Ureter (tissue), 1 donor: ENCODE results near the gene ILDR2. TPM values are rescaled to one million over a fixed set of nuclear protein-coding genes. Genes with fewer than 3 reads are reported as not detected.
A peak's percentile ranks its signal among the peaks of the same experiment; 100 is the strongest.
"Not testable (repeated sequence)": the region's sequence is repeated elsewhere in the genome, so short reads cannot be mapped to it uniquely, and the experiment has no call there.

ENCODE experiments used
- DNase-seq: peaks from one replicate; pipeline ENCODE4 v3.0.0-alpha.2; 2020; ENCODE audit warnings: low spot score
- total RNA-seq: library from RNA; stranded (reverse); gene quantifications from one replicate; pipeline ENCODE4 v1.2.4, GENCODE V29; 2023
- donor health status: DM: yes; HTN: yes; CAD: no.

The ILDR2 gene
- total RNA-seq, 1 donor from 2014 or later = 14.2 TPM

DNA sequence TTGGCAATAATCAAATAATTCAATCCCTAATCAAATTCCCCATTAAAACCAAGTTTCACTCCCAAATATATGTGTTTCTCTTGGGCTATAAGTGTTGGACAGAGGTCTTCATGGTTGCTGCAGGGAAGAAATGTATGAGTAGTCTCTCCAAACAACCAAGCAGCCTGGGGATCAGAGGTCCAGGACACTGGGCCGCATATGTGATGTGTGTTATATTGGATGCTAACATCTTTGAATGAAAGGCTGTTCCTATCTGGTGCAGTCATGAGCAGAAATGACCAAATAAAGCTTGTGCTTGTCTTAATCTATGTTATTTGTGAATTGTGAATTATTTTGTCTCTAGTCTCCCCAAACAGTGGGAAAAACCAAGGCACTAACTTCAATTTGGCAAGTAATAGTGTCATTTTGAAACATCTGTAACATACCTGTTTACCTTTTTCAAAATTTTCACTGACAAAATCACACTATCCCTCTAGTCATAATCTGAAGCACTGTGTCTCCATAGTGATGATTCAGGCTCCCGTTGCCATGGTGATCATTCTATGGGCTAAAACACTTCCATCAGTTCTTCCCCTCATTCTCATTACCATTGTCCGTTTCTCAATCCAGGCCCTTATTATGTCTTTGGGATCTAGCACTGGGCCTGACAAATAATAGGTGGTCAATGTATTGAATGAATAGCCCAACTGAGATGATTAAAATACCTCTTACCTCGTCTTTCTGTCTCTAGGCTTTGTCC lies 86.8 kb downstream of the ILDR2 start:
- DNase-seq = no peak

DNA sequence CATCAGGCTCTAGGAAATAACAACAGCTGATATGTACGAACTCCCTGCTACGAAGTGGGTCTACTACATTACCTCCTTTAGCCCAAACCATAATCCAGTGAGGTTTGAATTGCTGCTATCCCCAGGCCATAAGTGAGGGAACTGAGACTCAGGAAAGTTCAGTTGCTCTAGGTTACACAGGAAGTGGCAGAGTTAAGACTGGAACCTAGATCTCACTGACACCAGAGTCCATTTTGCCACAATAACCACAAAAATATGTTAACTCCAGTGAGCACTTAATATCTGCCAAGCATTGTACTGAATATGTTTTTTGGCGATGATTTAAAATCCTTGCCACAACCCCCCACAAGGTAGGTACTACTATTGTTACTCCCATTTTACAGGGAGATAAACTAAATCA lies 90.4 kb downstream of the ILDR2 start:
- DNase-seq = no peak

DNA sequence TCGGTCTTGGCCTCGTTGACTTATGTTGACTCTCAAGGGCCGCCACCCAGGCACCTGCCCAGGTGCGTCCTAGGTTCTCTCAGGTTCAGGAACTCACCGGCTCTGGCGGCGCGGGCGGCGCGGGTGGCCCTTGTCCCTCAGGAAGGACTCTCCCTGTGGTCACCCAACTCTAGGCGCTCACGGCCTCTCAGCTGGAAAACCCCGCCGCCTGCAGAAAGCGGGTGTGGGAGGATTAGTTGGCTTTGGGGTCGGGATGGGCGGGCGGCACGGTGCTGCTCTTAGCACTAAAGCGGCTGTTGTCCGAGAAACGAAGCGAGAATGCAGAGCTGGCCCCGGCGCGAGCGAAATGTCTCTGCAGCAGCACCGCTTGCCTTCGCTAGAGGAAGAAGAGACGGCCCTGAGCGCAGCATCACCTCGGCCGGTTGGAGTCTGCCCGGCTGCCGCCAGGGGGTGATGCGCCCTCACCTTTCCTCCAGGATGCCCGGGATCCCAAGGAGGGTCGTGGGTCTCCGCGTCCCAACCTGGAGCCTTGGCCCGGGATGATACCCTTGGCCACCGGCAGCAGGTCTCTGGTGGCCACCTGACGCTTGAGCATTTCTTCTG lies 91.2 kb downstream of the ILDR2 start:
- peak; percentile 55 for DNase-seq

DNA sequence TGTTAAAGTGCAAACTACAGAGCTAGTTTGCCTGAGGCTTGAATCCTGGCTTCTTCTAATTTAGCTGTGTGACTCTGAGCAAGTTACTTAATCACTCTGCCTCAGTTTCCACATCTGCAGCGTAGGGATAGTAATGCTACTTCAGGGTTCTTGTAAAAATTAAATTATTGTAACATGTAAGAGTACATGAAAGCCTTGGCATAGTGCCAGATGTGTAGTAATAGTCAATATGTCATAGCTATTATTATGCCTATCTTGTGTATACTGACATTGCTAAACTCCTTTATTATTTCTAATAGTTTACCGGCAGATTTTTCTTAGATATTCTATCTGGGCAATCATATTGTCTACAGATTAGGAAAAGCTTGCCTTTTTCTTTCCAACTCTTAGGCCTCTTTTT lies 92.4 kb downstream of the ILDR2 start:
- DNase-seq = no peak

DNA sequence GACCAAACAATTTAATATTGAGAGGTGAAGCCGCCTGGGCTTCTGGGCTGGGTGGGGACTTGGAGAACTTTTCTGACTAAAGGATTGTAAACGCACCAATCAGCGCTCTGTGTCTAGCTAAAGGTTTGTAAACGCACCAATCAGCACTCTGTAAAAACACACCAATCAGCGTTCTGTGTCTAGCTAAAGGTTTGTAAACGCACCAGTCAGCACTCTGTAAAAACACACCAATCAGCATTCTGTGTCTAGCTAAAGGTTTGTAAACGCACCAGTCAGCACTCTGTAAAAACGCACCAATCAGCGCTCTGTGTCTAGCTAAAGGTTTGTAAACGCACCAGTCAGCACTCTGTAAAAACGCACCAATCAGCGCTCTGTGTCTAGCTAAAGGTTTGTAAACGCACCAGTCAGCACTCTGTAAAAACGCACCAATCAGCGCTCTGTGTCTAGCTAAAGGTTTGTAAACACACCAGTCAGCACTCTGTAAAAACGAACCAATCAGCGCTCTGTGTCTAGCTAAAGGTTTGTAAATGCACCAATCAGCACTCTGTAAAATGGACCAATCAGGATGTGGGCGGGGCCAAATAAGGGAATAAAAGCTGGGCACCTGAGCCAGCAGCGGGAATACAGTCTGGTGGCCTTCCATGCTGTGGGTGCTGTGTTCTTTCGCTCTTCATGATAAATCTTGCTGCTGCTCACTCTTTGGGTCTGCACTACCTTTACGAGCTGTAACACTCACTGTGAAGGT lies 97.0 kb downstream of the ILDR2 start:
- not testable (repeated sequence) for DNase-seq

DNA sequence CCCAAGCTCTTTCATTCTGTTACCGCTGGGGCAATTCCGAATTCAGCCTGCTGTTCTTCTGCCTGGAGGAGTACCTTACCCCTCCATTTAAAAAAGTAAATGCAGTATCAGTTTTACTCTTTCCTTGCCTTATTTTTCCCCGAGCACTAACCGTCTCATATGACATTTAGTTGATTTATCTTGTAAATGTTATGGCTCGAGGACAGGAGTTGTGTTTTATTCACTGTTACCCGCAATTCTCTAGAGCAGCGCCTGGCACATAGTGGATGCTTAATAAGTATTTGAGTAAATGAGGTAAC lies 98.9 kb downstream of the ILDR2 start:
- no peak for DNase-seq

DNA sequence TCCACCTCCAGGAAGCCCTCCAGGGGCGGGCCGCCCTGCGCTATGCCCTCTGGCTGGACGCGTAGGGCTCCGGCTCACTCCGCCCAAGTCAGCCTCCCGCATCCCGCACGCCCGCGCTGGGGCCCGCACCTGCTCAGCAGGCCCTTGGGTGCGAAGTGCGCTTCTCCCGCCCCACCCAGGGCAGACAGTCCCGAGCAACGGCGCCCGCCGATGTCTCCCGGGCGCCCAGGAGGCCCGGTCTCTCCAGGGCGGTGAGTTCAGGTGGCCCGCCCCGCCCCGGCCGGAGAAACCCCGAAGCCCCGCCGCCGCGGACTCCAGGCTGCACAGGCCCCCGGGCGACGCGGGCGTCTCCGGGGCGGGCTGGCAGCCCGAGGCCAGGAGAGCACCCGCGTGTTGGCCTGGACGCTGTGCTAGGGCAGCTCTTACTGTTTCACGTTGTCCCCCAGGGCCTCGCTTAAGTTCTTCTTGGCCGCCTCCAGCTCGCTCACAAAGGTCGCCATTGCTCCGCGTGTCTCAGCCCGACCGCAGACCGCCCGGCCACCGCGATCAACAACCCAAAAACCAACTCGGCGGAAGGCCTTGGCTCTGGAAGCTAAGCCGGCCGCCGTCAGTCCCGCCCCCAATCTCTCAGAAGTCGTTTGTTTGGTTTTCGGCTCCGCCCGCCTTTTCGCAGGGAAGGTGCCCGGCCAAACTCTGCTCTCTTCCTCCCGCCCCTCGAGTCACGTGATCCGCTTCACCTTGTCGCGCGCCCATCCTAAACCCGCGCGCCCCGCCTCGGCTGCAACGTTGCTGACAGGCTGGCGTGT lies 99.4 kb downstream of the ILDR2 start, which contains the start of gene TADA1:
TADA1 (minus strand) TSS at position 531 of the 806 bp plus-strand sequence; CDS start at position 500, 31 bp downstream.
- peak; percentile 99 for DNase-seq

DNA sequence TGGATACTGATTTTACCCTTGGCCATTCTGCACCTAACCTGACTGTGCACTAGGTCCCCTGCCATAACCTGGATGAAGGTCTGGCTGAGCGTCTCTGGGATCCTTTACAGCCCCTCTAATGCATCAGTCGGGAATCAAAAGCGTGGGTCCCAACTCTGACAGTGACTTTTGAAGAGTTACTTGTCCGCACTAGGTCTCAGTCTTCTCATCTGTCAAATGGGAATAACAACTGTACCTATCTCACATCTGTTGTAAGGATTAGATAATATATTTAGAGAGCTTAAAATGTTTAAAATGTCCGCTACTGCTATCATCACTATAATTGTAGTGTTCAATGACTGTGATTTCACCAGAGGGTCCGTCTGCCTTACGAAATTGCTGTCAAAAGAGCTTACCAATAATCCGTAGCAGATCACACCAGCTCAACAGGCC lies 100.0 kb downstream of the ILDR2 start:
- DNase-seq = no peak

DNA sequence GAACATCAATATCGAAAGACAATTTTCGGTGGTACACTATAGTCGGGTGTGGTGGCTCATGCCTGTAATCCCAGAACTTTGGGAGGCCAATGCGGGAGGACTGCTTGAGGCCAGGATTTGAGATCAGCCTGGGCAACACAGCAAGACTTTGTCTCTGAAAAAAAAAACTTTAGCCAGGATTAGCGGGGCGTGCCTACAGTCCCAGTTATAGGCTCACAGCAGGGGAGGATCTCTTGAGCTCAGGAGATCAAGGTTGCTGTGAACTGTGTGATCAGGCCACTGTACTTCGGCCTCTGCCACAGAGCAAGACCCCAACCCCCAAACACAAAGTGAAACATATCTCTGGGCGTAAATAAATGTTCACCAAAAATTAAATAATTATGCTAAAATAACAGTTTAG lies 100.9 kb downstream of the ILDR2 start:
- DNase-seq = no peak

DNA sequence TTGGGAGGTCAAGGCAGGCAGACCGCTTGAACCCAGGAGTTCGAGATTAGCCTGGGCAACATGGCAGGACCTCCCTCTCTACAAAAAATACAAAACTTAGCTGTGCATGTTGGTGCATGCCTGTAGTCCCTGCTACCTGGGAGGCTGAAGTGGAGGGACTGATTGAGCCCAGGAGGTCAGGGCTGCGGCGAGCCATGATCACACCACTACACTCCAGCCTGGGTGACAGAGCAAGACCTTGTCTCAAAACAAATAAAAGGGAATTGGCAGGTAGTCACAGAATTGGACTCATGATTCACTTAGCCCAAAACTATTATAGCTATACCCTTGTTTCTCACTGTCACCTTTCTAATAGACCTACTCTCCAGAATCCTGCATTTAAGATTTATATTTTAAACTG lies 104.8 kb downstream of the ILDR2 start:
- DNase-seq = no peak

DNA sequence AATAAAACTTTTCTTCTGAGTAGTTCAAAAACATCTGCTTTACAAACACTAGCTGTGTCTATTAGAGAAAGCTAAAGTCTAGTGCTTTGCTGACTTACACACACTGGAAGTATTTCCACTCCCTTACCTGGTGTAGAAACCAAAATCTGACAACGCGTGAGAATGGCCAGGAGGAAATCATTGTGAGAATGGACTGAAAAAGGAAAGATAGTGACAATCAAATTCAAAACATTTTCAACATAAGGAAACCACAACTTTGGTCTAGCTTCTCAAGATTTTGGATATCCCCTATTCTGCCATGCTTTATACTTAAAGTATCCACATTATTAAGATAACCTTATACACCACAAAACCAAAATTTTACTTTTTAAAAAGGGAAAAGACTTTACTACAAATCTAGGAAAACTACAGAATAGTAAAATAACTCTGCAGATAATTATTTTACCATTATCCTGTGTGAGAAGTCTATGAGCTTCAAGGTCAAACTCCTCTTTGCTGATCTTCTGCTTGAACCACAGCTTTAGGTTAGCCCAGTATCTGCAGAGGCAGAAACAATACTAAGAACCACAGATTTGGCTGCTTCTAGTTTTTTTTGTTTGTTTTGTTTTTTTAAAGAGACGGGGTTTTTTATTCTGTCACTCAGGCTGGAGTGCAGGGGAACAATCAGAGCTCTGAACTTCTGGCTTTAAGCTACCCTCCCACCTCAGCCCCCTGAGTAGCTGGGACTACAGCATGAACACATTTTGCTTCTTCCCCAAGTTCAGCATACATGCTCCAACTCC lies 105.8 kb downstream of the ILDR2 start:
- no peak for DNase-seq

DNA sequence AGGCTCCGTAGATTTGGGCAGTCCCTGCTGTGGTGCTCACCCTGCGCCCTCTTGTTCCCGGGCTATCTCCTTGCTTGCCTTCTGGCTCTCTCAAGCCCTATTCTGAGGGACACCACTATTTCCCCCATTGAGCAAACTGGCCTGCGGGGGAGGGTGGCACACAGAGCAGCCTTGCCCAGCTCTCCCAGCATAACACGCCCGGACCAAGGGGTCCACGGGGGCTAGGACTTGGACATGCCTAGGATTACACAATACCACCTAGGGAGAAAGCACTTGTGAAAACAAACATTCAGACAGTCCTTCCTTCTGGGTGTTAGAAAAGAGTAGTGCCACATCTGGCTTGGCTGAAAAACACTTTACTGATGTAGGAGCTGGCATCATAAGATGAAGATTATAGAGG lies 106.7 kb downstream of the ILDR2 start:
- DNase-seq = no peak

DNA sequence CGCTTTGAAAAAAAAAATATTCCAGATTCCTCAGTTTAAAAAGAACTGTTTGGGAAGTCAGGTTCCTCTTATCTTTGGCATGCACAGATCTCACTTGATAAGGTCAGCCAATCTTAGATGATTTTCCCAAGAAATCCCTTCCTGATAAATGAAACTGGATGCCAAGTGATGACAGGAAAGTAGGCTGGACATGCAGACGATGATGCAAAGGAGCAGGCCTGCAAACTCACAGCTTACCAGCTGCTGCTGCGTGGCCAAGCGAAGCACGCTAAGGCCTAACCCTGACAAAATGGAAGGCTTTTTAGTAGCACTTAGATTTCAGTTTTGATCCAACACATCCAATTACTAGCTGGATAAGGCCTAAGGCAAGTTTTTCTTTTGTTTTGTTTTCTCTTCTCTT lies 109.4 kb downstream of the ILDR2 start:
- DNase-seq = no peak

DNA sequence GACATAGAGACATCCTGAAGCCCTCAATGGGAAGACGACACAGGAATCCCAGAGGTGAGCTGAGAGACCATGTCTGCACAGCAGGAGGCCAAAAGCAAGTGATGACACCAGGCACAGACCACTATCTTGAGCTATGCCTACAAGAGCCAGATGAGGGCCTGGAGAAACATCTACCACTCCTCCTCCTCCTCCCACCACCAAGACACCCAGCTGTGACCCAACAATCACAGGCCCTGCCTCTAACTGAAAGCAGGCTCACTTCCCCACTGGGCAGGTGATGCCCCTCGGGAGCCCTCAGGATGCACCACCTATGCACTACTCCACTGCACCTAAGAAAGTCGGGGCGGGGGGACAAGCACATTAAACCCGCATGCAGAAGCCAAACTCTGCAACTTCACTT lies 115.7 kb downstream of the ILDR2 start:
- DNase-seq = no peak

DNA sequence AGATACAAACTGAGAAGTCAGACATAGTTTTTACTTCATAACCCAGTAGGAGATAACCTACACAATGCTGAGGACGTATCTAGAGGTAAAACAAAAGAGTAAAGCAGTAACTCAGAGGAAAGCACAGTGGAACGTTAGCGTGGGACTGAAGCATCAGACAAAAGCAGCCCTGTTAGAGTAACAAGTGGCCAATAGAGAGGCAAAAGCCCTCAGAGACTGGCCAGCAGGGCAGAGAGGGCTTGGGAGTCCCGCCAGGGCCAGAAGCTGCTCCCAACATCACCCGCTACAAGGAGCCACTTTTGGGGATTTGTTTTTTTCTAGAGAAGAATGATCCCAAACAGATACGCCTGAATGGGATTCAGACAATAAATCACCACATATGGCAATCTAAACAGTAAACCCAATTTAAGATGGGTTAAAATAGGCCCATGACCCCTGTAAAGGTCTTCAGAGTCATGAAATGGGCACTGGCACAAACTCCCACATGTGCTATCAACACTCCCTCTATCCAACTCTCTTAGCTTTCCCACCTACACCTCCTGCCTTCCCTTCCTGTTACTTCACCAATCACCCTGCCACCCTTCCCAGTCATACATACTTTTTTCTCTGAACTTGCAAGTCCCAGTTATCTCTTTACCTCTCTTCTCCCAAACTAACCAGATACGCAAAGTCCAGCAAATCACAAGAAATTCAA lies 116.5 kb downstream of the ILDR2 start:
- no peak for DNase-seq

Other genes with a start within 250 kb of the ILDR2 start
- 70.0 TPM for gene POGK, start 136.1 kb downstream of the ILDR2 start, total RNA-seq
- gene TADA1, start 99.3 kb downstream of the ILDR2 start, total RNA-seq = 11.1 TPM
- 1.1 TPM for gene MAEL, start 13.7 kb upstream of the ILDR2 start, total RNA-seq
- 0.16 TPM for gene GPA33, start 114.8 kb upstream of the ILDR2 start, total RNA-seq
- gene STYXL2, start 118.5 kb upstream of the ILDR2 start, total RNA-seq = not detected
- 31.5 TPM for gene POU2F1, start 245.3 kb upstream of the ILDR2 start, total RNA-seq